IPS DF 19.7 (cell line): Measurements from ENCODE around the gene RPS6KC1.
"Not testable (repeated sequence)": the region's sequence is repeated elsewhere in the genome, so short reads cannot be mapped to it uniquely, and the experiment has no call there.

Experiments used
- DNase-seq: peaks from one replicate; pipeline ENCODE4 v3.0.0-alpha.2; 2013; ENCODE audit warnings: low read depth, low spot score

Gene RPS6KC1

DNA sequence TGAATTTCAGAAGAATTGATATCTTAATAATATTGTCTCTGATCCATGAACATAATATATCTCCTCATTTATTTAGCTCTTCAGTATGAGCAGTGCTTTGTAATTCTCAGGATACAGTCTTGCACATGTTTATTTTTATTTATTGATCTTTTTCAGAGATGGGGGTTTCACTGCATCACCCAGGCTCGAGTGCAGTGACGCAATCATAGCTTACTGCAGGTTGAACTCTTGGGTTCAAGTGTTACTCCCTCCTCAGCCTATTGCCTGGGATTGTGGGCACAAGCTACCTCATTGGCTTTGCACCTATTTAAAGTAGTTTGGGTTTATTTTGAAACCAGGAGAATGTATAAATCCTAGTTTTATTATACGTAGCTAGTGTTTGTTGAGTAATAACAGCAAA is 4.7 kb downstream of the RPS6KC1 start:
- DNase-seq = no peak

DNA sequence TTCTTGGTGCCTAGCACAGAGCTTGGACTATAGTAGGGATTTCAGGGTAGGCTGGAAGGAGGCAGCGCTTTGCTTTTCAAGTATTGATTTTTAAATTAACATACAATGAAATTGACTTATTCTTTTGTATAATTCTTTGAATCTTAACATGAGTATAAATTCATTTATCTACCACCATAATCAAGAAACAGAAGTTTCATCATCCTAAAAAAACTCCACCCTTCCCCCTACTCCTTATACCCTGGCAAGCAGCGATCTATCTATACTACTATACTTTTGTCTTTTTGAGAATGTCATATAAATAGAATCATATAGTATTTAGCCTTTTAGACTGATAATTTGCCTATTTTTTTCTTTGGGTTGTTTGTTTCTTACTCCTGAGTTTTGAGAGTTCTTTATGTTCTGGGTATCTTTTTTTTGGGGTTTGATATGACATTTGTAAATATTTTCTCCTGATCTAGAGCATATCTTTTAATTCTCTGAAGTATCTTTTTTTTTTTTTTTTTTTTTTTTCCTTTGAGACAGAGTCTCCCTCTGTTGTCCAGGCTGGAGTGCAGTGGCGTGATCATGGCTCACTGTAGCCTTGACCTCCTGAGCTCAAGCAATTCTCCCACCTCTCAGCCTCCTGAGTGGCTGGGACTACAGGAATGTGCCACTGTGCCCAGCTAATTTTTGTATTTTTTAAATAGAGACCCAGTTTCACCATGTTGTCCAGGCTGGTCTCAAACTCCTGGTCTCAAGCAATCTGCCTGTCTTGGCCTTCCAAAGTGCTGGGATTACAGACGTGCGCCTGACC is 6.4 kb downstream of the RPS6KC1 start:
- DNase-seq = no peak

DNA sequence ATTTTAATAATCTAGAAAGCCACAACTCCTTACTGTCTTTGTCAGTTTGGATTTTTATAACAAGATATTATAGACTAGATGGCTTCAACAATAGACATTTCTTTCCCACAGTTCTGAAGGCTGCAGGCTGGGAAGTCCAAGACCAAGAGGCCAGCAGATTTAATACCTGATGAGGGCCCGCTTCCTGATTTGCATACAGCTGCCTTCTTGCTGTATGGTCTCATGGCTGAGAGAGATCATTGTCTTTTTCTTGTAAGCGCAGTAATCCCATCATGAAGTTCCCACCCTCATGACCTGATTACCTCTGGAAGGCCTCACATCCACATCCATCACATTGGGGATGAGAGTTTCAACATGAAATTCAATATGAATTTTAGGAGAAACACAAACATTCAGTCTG is 9.8 kb downstream of the RPS6KC1 start:
- no peak for DNase-seq

DNA sequence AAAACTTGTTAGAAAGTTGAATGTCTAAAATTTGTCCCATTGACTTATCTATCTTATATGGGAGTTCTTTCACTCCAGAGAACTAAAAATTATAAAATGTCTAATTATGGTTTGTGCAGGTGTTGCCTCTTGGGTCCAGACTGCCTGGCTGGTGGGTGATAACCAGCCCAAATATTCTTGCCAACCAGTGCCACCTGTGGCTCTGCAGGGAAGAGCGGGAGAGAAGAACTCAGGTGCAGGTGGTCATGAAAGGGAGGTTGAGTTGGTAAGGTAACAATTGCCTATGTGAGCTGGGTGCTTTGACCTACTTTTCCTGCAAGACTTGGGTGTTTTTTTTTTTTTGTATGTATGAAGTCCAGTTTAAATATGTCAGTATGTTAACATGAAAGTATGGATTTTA is 10.2 kb downstream of the RPS6KC1 start:
- no peak for DNase-seq

DNA sequence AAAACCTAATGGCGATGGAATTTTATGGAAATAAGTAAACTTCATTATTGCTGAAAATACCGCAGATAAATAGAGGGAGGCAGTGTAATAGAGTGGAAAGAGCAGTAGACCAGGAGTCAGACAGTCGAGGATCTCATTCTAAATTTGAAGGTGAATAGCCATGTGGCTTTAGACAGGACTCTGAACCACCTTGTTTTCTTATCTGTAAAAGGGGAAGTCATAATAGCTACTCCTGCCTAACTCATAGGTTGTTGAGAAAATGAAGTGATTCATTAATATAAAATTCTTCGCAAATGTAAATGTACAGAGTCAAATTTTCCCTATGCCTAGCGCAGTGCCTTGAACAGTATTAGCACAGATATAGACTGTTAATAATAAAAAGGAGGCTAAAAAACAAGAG is 14.8 kb downstream of the RPS6KC1 start:
- no peak for DNase-seq

DNA sequence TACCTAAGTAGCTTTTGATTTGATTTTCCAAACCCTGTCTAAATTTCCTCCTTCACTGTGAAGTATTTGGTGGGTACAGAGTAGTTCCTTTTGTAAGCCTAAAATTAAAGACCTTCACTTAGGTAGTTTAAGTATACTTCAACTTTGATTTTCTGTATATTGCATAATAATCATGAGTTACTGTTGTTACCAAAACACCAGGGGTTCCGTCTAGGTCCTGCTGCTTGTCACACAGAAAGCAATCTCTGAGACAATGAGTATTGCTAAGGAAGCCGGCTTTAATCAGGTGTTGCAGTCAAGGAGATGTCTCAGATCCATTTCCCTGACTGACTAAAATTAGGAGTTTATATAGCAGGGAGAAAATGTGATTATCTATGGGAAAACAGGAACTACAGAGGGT is 15.3 kb downstream of the RPS6KC1 start:
- DNase-seq = no peak

DNA sequence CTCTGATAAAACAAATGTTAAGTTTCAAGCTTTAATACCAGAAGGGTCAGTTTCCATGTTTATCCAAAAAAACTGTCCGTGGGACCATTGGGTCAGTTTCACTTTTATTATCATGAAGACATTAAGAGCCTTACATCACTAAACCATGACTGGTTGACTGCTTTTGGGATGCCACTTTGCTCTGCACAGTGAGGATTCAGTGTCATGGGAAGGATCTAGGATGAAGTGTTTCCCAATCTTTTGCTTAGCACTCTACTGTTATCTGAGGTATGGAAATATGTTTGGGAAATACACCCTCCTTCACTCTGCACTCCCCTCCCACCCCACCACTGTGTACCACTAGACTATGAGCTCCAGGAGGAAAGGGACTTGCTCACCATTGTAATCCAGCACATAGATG is 16.3 kb downstream of the RPS6KC1 start:
- DNase-seq = no peak

DNA sequence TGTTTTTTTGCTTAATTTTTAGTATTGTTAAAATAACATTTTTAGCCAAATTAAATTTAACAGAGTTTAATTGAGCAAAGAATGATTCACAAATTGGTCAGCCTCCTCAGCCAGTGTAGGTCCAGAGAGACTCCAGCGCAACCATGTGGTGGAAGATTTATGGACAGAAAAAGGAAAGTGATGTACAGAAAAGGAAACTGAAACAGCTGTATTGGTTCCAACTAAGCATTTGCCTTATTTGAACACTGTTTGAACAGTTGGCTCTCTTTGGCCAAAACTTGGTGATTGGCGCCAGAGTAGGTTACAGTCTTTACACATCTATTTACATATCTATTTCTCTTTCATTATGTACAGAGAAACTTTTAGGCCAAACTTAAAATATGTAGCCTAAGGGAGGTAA is 19.4 kb downstream of the RPS6KC1 start:
- DNase-seq = no peak

DNA sequence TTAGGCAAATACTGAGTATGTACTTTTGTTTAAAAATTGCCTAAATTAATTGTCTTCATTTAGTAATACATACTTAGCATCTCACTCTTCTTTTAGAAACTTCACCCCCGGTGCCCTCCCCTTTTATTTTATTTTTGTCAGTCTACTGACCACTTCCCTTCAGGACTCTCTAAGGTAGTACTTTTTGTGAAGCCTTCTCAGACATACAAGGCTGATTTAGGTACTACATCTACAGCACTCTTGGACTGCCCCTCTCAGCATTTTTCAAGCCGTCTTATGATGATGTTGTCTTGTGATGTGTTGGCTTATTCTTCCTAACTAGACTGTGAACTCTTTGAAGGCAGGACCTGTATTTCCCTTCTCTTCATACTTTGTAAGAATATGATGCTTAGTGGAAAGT is 24.7 kb downstream of the RPS6KC1 start:
- DNase-seq = no peak

DNA sequence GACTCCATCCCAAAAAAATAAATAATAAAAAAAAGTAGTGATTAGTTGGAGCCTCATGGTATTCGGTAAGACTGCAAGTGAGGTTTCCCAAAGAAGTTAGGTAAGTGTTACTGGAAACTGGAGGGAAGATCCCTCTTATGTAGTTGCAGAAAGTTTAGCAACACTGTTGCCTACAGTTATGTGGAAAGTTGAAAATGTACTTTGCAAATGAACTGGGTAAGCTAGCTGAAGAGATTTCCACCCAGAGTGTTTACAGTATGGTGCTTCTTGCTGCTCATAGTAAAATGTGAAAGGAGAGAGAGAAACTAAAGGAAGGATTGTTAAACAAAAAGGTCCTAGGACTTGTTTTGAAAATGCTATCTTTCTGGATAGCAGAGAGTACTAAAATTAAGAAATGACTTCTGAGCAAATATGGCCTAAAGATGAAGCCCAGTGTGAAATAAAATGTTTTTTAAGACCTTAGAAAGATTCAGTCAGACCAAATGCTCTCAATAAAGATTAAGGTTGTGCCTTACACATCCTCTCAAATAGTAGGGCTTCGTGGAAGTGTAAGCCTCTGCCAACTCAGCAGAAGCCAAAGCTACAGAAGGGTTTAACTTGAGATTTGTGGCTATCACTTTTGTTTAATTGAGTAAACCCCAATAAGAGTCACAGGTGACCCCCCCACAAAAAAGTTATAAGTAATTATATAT is 31.5 kb downstream of the RPS6KC1 start:
- DNase-seq = no peak

DNA sequence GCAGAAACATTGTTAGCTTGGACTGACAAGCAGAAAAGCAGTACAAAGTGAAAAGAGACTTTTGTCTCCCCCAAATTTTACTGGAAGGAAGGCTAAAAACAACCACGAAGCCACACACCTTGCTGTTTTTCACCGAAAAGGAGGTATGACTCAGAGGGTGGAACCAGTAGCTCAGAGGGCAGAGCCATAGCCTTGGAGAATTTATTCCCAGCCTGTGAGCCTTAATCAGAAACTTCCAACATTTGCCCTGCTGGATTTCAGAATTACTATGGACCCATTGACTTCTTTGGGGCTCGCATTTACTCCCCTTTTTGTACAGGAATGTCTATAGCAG is 32.0 kb downstream of the RPS6KC1 start:
- DNase-seq = no peak

DNA sequence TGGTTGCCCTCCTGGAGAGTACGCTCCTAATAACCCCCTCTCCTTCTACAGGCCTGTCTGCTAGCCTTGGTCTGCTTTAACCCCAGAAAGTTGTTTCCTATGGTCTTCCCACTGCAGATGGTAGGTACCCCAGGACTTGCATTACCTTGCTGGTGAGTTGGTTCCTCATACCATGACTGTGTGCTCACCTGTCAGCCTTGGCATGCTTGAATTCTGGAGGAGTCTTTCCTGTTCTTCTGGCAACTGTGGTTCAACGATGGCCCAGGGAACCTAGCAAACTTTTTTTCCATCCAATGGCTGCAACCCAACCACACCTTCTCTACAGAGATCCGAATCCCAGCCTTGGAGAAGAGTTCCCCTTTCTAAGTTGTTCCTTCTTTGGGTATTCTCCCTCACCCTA is 36.9 kb downstream of the RPS6KC1 start:
- DNase-seq = no peak

DNA sequence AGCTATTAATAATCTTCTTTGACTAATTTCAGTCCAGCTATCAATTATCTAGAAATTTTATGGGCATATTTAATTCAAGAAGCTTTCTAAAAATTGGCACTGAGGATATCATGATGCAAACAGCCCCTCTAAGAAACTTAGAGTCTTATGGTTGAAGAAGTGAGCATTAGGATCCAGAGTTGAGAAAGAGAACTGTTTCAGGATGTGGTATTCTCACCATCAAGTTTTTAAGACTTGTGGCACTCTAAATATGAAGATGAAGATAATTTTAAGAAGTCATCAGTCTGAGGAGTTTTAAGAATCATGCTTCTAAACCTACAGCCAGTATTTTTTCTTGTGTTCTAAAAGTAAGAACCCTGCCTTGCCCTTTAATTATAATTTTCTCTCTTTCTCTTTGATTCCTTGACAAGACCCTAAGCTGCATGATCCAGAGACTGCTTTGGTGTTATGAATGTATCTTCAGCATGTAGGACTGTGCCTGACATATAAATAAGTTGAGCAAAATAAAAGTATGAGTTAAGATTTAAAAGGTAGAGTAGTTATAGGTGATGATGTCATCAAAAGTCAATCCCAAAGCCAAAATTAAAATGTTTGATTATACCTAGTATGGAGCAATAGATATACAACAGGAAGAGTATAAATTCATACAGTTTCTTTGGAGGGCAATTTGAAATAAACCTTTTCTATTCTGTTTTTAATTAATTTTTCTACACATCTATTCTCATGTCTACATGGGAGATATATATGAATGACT is 39.1 kb downstream of the RPS6KC1 start:
- DNase-seq = no peak

DNA sequence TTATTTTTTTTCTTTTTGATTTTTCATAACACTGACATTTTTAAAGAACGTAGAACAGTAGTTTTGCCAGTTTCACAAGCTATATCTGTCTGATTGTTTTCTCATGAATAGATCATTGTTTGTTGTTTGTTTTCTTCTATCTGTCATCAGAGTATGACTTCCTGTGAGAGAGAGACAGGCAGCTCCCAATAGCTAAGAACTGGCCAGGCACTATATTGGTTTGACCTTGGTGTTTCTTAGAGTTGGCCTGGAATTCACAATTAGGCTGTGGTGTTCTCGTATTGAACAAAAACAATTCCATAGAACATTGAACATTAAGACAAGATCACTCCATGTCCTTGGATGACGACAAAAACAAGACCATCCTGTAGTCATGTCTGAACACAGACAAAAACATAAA is 43.4 kb downstream of the RPS6KC1 start:
- no peak for DNase-seq

DNA sequence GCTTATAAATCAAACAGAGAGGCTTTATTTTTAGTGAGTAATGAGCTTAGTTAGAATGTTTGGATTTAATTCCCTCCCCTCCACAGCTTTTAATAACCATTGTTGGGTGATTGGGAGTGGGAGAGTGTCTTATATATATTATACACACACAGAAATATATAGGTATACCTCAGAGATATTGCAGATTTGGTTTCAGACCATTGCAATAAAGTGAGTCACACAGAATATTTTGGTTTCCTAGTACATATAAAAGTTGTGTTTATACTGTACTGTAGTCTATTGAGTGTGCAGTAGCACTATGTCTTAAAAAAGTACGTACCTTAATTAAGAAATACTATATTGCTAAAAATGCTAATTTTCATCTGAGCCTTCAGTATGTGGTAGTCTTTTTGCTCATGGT is 44.4 kb downstream of the RPS6KC1 start:
- no peak for DNase-seq

DNA sequence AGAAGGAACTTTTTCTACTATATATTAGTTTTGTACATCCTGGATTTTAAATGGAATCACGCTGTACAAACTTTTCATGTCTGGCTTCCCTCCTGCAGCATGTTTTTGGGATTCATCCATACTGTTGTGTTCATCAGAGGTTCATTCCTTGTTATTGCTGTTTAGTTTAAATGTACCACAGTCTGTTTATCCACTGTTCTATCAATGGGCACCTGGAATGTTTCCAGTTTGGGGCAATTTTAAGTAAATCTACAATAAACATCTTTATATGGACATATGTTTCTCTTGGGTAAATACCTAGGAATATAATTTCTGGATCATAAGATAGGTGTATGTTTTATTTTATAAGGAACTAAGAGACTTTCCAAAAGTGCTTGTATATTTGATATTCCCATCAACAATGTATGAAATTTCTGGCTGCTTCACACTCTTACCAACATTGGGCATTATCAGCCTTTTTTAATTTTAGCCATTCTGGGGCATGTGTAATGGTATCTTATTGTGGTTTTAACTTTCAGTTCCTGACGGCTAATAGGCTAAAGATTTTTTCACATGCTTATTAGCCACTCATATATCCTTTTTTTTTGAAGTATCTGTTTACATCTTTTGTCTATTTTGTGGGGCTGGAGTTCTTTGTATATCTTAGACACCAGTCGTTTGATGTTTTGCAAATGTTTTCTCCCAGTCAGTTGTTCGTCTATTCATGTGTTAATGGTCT is 48.8 kb downstream of the RPS6KC1 start:
- no peak for DNase-seq

DNA sequence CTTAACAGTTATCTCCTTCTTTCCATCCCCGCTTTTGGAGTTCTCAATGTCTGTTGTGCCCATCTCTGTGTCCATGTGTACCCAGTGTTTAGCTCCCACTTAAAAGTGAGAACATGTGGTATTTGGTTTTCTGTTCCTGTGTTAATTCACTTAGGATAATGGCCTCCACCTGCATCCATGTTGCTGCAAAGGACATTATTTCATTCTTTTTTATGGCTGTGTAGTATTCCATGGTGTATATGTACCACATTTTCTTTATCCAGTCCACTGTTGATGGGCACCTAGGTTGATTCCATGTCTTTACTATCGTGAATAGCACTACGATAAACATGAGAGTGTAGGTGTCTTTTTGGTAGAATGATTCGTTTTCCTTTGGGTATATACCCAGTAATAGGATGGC is 49.5 kb downstream of the RPS6KC1 start:
- DNase-seq = not testable (repeated sequence)

DNA sequence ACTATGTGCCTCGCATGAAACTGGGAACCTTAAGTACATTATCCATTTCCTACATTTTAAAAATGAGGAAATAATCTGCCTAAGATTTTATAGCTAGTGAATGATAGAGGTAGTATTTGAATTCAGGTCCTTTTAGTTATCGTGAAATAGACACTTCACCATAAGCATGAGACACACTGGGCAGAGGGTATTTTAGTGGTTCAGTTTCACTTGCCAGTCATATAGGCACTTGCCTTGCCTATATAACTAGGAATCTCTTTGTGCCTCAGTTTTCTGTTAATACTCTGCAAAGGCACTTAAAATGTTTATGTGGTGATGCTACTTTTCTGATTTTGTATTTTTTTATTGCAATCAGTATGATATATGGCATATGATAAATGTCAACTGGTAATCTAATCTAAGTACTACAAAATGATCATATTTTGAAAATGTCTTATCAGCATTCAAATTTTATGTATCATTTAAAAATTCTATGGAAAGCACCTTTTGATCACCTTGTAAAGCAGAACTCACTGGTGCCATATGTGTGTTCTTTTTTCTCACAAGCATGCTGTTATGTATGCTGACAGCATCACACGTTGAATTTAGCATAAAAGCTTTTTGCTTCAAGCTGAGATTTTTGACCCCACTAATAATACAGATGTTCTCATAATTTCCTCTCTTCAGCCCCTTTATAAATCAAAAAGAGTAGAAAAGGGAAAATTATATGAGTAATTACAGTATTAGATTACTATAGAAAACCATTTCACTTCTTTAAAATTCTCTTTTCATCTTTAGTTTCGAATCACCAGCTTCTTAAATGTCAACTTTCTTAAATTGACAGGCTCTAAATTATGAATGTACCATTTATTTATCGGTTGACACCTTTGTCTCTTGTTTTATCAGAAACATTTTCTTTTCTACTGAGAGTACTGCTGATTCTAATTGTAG is 52.6 kb downstream of the RPS6KC1 start:
- DNase-seq = no peak

DNA sequence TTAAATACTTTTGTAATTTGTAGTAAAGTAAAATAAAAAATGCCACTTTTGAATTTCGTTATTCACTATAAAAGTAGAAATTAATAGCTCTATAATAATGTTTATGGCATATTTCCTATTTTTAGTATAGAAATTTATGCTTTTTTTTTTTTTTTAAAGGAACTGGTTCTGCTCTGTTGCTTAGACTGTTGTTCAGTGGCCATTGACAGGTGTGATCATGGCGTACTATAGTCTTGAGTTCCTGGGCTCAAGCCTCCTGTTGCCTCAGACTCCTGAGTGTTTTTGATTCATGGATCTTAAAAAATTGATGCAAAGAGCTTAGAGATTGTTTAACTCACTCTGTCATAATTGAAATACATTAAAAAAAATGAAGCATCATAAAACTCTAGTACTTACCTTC is 53.6 kb downstream of the RPS6KC1 start:
- DNase-seq = no peak

DNA sequence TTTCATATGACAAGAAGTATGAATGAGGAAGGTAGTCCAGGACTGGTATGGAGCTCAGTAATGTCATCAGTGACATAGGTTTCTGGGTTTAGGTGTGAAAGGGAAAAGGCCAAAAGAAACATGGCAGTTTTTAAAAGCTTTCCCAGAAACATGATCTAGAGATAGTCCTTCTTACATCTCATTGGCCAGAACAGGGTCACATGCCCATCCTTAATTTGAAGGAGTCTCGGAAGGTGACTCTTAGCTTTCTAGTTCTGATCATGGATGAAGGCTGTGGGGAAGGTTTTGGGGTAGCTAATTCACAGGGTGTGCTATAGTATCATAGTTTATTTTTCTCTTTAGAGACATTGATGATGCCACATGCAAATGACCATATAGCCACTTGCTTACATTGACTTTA is 55.3 kb downstream of the RPS6KC1 start:
- no peak for DNase-seq

DNA sequence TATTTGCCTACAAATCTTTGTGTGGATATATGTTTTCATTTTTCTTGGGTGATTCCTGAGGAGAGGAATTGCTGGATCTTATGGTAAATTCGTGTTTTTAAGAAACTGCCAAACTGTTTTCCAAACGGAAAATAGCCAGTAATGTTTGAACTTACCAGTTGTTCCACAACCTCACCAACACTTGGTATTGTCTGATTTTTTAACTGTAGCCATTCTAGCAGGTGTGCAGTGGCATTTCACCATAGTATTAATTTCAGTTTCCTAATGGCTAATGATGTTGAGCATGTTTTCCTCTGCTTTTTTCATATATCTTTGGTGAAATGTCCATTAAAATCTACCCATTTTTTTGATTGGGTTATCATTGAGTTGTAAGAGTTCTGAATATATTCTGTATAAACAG is 56.6 kb downstream of the RPS6KC1 start:
- no peak for DNase-seq
